ENCODE results near the gene TCEAL2.
"Not testable (repeated sequence)": the region's sequence is repeated elsewhere in the genome, so short reads cannot be mapped to it uniquely, and the experiment has no call there.

The TCEAL2 gene

DNA sequence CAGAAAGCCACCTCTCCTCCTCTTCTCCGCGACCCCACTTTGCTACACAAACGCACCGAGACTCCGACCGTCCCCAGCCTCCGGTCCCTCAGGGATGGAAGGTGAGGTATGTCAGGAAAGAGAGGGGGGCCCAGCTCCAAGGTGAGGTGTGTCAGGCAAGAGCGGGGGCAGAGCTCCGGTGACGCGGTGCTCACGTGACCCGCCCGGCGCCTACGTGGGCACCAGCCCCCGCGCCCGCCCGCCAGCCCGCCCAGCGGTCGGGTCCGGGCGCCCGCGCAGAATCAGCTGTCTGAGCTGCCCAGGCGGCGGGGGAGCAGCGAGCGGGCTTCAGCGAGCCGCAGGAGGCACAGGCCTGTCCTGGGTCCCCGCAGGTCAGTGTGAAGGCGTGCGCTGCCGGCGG, at the start of gene TCEAL2:
Gene TCEAL2, plus strand, starts transcription at position 244 of the 400 bp plus-strand sequence. CDS start 1,152 bp downstream, outside the sequence.
- H3K4me3 ChIP-seq (ENCODE audit: low read depth in 1 of 5, low read length in 5 of 5), result peak within 1 kb of the TSS in 1 of 5 donors; percentile 24
- not testable (repeated sequence) for H3K9me3 ChIP-seq (ENCODE audit: control insufficient read depth in 5 of 5, low read length in 5 of 5); H3K27ac ChIP-seq (ENCODE audit: low read depth, low read length); H3K36me3 ChIP-seq (ENCODE audit: control insufficient read depth in 5 of 5, insufficient read depth in 5 of 5, low read length in 5 of 5); H3K9ac ChIP-seq (ENCODE audit: low read length in 5 of 5); H3K4me1 ChIP-seq (ENCODE audit: control insufficient read depth in 5 of 5, insufficient read depth in 5 of 5, low read length in 5 of 5)
- H3K27me3 ChIP-seq (ENCODE audit: control insufficient read depth in 5 of 5, insufficient read depth in 4 of 5, low read length in 5 of 5), result peaks cover 3 to 35% (median 17%) of the 10 kb centered on the region in 5 donors

DNA sequence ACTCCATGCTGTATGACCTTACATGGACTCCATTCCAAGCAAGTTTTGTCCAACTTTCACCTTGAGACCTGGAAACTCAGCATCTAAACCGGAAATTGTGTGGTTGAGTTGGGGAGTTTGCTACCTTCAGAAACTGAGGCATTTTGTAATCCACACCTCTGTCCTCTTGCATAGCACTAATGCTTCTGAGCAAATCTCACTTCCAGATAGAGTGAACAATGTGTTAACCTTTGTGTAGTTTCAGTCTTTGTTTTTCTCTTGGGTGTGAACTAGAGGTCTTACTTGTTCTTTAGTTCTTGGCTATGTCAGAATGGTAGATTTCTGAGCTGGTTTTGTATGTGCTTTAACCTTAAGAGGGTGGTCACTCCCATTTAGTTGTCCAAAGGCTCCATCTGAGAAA, 48.1 kb upstream of the TCEAL2 start:
- no peaks in the 10 kb centered on the region for H3K9me3 ChIP-seq (ENCODE audit: control insufficient read depth in 5 of 5, low read length in 5 of 5)
- H3K9ac ChIP-seq (ENCODE audit: low read length in 5 of 5), result no peak overlapping the region
- peaks cover 0 to 10% (median 5%) of the 10 kb centered on the region in 5 donors for H3K27me3 ChIP-seq (ENCODE audit: control insufficient read depth in 5 of 5, insufficient read depth in 4 of 5, low read length in 5 of 5)
- no peaks in the 10 kb centered on the region for H3K4me1 ChIP-seq (ENCODE audit: control insufficient read depth in 5 of 5, insufficient read depth in 5 of 5, low read length in 5 of 5)
- H3K36me3 ChIP-seq (ENCODE audit: control insufficient read depth in 5 of 5, insufficient read depth in 5 of 5, low read length in 5 of 5), result no peaks in the 10 kb centered on the region
- no peak overlapping the region for H3K4me3 ChIP-seq (ENCODE audit: low read depth in 1 of 5, low read length in 5 of 5)
- H3K27ac ChIP-seq (ENCODE audit: low read depth, low read length), result no peak overlapping the region

DNA sequence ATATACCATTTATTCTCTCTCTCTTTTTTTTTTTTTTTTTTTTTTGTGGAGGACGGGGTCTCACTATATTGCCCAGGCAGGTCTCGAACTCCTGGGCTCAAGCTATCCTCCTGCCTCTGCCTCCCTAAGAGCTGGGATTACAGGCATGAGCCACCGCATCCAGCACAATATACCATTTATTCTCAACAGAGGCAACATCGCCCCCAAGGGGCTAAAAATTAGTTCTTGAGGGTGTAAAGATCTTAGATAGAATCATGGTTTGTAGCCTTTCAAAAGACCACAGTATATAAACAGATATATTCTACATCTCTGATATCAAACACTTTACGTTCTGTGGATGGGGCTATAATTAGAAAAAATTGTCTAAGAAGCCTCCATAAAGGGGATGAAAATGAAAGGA, 39.8 kb upstream of the TCEAL2 start:
- Histone ChIP-seq H3K9ac (ENCODE audit: low read length in 5 of 5) (no peak overlapping the region), H3K4me3 (ENCODE audit: low read depth in 1 of 5, low read length in 5 of 5) (no peak overlapping the region), H3K36me3 (ENCODE audit: control insufficient read depth in 5 of 5, insufficient read depth in 5 of 5, low read length in 5 of 5) (no peaks in the 10 kb centered on the region), H3K27ac (ENCODE audit: low read depth, low read length) (no peak overlapping the region), H3K9me3 (ENCODE audit: control insufficient read depth in 5 of 5, low read length in 5 of 5) (peaks cover 0 to 7% (median 0%) of the 10 kb centered on the region in 5 donors), H3K4me1 (ENCODE audit: control insufficient read depth in 5 of 5, insufficient read depth in 5 of 5, low read length in 5 of 5) (no peaks in the 10 kb centered on the region), H3K27me3 (ENCODE audit: control insufficient read depth in 5 of 5, insufficient read depth in 4 of 5, low read length in 5 of 5) (peaks cover 0 to 10% (median 3%) of the 10 kb centered on the region in 5 donors)

- H3K27ac ChIP-seq (ENCODE audit: low read depth, low read length), result no peak overlapping the region
- no peak overlapping the region for H3K9ac ChIP-seq (ENCODE audit: low read length in 5 of 5)
- peaks cover 5 to 19% (median 16%) of the 10 kb centered on the region in 5 donors for H3K27me3 ChIP-seq (ENCODE audit: control insufficient read depth in 5 of 5, insufficient read depth in 4 of 5, low read length in 5 of 5)
- H3K9me3 ChIP-seq (ENCODE audit: control insufficient read depth in 5 of 5, low read length in 5 of 5), result peaks cover 0 to 5% (median 0%) of the 10 kb centered on the region in 5 donors
- no peaks in the 10 kb centered on the region for H3K4me1 ChIP-seq (ENCODE audit: control insufficient read depth in 5 of 5, insufficient read depth in 5 of 5, low read length in 5 of 5)
- H3K4me3 ChIP-seq (ENCODE audit: low read depth in 1 of 5, low read length in 5 of 5), result no peak overlapping the region
- no peaks in the 10 kb centered on the region for H3K36me3 ChIP-seq (ENCODE audit: control insufficient read depth in 5 of 5, insufficient read depth in 5 of 5, low read length in 5 of 5)
Measured at GRCh38 chrX:102113367-102113766, 12.1 kb upstream of the TCEAL2 start.

GRCh38 chrX:102115748-102116147, 9.7 kb upstream of the TCEAL2 start:
- Histone ChIP-seq H3K36me3 (ENCODE audit: control insufficient read depth in 5 of 5, insufficient read depth in 5 of 5, low read length in 5 of 5) (no peaks in the 10 kb centered on the region), H3K4me3 (ENCODE audit: low read depth in 1 of 5, low read length in 5 of 5) (no peak overlapping the region), H3K9ac (ENCODE audit: low read length in 5 of 5) (no peak overlapping the region), H3K27ac (ENCODE audit: low read depth, low read length) (no peak overlapping the region), H3K4me1 (ENCODE audit: control insufficient read depth in 5 of 5, insufficient read depth in 5 of 5, low read length in 5 of 5) (no peaks in the 10 kb centered on the region), H3K27me3 (ENCODE audit: control insufficient read depth in 5 of 5, insufficient read depth in 4 of 5, low read length in 5 of 5) (peaks cover 5 to 16% (median 14%) of the 10 kb centered on the region in 5 donors), H3K9me3 (ENCODE audit: control insufficient read depth in 5 of 5, low read length in 5 of 5) (peaks cover 0 to 5% (median 0%) of the 10 kb centered on the region in 5 donors)

DNA sequence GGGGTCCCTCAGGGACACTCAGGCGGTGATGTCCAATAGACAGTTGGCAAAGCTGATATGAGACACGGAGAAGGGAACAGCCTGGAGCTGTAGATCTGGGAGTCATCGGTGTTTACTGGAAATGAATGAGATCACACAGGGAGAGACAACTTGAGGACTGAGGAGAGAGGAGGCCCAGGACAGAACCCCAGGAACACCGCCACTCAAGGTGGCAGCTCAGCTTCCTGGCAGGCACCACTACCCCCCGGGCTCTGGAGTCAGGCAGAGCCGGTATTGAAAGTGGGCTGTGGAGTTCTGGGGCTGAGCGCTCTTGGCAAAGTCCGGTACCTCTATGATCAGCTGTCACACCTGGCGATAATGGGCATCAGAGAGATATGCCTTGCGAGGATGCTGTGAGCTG, 465 bp upstream of the TCEAL2 start:
- not testable (repeated sequence) for H3K27ac ChIP-seq (ENCODE audit: low read depth, low read length); H3K9me3 ChIP-seq (ENCODE audit: control insufficient read depth in 5 of 5, low read length in 5 of 5); H3K36me3 ChIP-seq (ENCODE audit: control insufficient read depth in 5 of 5, insufficient read depth in 5 of 5, low read length in 5 of 5); H3K9ac ChIP-seq (ENCODE audit: low read length in 5 of 5); H3K4me1 ChIP-seq (ENCODE audit: control insufficient read depth in 5 of 5, insufficient read depth in 5 of 5, low read length in 5 of 5)
- Histone ChIP-seq H3K4me3 (ENCODE audit: low read depth in 1 of 5, low read length in 5 of 5) (peak overlapping the region in 1 of 5 donors; percentile 24), H3K27me3 (ENCODE audit: control insufficient read depth in 5 of 5, insufficient read depth in 4 of 5, low read length in 5 of 5) (peaks cover 3 to 31% (median 17%) of the 10 kb centered on the region in 5 donors)

DNA sequence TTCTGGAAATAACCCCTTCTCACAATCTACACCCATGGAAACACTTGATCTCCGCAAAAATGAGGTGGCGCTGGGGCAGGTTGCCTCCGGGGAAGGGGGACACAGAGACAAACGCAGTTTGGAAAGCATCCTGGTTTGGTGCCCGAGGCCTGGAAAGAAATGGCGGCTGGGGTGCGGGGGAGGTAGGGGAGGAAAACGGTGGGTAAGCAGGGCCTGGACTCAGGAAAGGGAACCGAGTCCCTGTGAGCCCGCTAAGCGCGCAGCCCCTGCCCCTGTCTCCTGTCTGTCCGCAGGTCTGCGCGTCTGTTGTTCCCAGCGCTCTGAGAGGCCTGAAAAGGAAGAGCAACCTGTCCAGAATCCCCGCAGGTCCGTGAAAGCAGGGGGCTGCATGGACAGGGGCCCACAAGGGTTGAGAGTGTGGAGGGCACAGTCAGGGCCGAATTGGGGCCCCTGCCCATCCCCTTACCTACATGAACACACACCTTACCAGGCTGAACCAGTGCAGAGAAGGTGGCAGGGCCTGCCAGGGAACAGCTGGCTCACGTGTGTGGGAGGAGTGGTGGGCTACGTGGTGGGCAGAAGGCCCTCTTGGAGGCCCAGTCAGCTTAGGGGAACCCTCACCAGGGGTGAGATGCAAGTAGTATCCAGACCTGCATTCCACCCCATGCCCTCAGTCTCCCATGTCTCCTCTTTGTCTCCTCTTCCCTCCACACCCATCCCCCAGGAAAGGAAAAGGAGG, 770 bp downstream of the TCEAL2 start:
- peaks cover 3 to 38% (median 17%) of the 10 kb centered on the region in 5 donors for H3K27me3 ChIP-seq (ENCODE audit: control insufficient read depth in 5 of 5, insufficient read depth in 4 of 5, low read length in 5 of 5)
- H3K9ac ChIP-seq (ENCODE audit: low read length in 5 of 5); H3K4me3 ChIP-seq (ENCODE audit: low read depth in 1 of 5, low read length in 5 of 5); H3K4me1 ChIP-seq (ENCODE audit: control insufficient read depth in 5 of 5, insufficient read depth in 5 of 5, low read length in 5 of 5); H3K36me3 ChIP-seq (ENCODE audit: control insufficient read depth in 5 of 5, insufficient read depth in 5 of 5, low read length in 5 of 5); H3K9me3 ChIP-seq (ENCODE audit: control insufficient read depth in 5 of 5, low read length in 5 of 5); H3K27ac ChIP-seq (ENCODE audit: low read depth, low read length): not testable (repeated sequence)

GRCh38 chrX:102126863-102127262, 1.4 kb downstream of the TCEAL2 start:
- Histone ChIP-seq H3K36me3 (ENCODE audit: control insufficient read depth in 5 of 5, insufficient read depth in 5 of 5, low read length in 5 of 5) (no peaks in the 10 kb centered on the region), H3K4me1 (ENCODE audit: control insufficient read depth in 5 of 5, insufficient read depth in 5 of 5, low read length in 5 of 5) (no peaks in the 10 kb centered on the region), H3K9ac (ENCODE audit: low read length in 5 of 5) (no peak overlapping the region), H3K9me3 (ENCODE audit: control insufficient read depth in 5 of 5, low read length in 5 of 5) (no peaks in the 10 kb centered on the region), H3K4me3 (ENCODE audit: low read depth in 1 of 5, low read length in 5 of 5) (no peak overlapping the region), H3K27ac (ENCODE audit: low read depth, low read length) (no peak overlapping the region), H3K27me3 (ENCODE audit: control insufficient read depth in 5 of 5, insufficient read depth in 4 of 5, low read length in 5 of 5) (peaks cover 3 to 33% (median 17%) of the 10 kb centered on the region in 5 donors)

GRCh38 chrX:102129473-102129872, 4.0 kb downstream of the TCEAL2 start:
- H3K9ac ChIP-seq (ENCODE audit: low read length in 5 of 5), result no peak overlapping the region
- peaks cover 0 to 6% (median 0%) of the 10 kb centered on the region in 5 donors for H3K4me1 ChIP-seq (ENCODE audit: control insufficient read depth in 5 of 5, insufficient read depth in 5 of 5, low read length in 5 of 5)
- no peak overlapping the region for H3K4me3 ChIP-seq (ENCODE audit: low read depth in 1 of 5, low read length in 5 of 5)
- no peak overlapping the region for H3K27ac ChIP-seq (ENCODE audit: low read depth, low read length)
- no peaks in the 10 kb centered on the region for H3K36me3 ChIP-seq (ENCODE audit: control insufficient read depth in 5 of 5, insufficient read depth in 5 of 5, low read length in 5 of 5)
- peaks cover 3 to 36% (median 17%) of the 10 kb centered on the region in 5 donors for H3K27me3 ChIP-seq (ENCODE audit: control insufficient read depth in 5 of 5, insufficient read depth in 4 of 5, low read length in 5 of 5)
- no peaks in the 10 kb centered on the region for H3K9me3 ChIP-seq (ENCODE audit: control insufficient read depth in 5 of 5, low read length in 5 of 5)

DNA sequence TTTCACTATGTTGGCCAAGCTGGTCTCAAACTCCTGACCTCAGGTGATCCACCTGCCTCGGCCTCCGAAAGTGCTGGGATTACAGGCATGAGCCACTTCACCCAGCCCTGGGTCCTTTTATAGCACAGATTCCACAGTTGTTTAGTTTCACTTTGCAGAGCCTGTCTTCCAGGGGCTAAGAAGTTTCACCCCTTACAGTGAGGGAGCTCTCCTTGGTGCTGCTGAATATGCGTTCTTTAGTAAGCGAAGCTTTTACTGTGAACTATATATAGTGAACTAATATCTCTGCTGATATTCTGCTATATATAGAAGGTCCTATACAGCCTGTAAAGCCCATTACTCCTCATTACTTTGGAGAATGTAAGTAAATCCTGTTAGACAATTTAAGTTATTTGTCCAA, 12.6 kb downstream of the TCEAL2 start:
- no peaks in the 10 kb centered on the region for H3K36me3 ChIP-seq (ENCODE audit: control insufficient read depth in 5 of 5, insufficient read depth in 5 of 5, low read length in 5 of 5)
- no peak overlapping the region for H3K9ac ChIP-seq (ENCODE audit: low read length in 5 of 5)
- no peak overlapping the region for H3K4me3 ChIP-seq (ENCODE audit: low read depth in 1 of 5, low read length in 5 of 5)
- no peaks in the 10 kb centered on the region for H3K9me3 ChIP-seq (ENCODE audit: control insufficient read depth in 5 of 5, low read length in 5 of 5)
- no peak overlapping the region for H3K27ac ChIP-seq (ENCODE audit: low read depth, low read length)
- H3K4me1 ChIP-seq (ENCODE audit: control insufficient read depth in 5 of 5, insufficient read depth in 5 of 5, low read length in 5 of 5), result no peaks in the 10 kb centered on the region
- peaks cover 0 to 18% (median 9%) of the 10 kb centered on the region in 5 donors for H3K27me3 ChIP-seq (ENCODE audit: control insufficient read depth in 5 of 5, insufficient read depth in 4 of 5, low read length in 5 of 5)

Measured in subcutaneous abdominal adipose tissue (tissue), 5 donors.